ENCODE measurements around the gene ZNF563. TPM values are rescaled to one million over a fixed set of nuclear protein-coding genes. Genes with fewer than 3 reads are reported as not detected.

The ZNF563 gene
- total RNA-seq, 1 donor from 2014 or later, result 1.5 TPM

DNA sequence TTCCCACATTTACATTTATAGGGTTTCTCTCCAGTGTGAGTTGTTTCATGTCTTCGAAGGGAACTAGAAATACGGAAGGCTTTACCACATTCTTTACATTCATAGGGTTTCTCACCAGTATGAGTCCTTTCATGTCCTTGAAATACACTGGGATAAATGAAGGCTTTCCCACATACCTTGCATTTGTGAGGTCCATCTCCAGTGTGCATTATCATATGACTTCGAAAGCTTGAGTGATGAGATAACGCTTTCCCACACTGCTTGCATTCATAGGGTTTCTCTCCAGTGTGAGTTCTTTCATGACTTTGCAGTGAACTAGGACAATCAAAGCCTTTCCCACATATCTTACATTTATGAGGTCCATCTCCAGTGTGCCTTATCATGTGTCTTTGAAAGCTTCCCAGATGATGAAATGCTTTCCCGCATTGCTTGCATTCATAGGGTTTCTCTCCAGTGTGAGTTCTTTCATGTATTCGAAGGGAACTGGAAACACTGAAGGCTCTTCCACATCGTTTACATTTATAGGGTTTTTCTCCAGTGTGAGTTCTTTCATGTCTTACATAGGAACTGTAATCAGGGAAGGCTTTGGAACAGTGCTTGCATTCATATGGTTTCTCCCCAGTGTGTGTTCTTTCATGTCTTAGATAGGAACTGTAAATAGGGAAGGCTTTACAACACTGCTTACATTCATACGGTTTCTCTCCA, 16.9 kb upstream of the ZNF563 start:
- H3K36me3 ChIP-seq, result peaks cover 0 to 31% of the 10 kb centered on the region in 2 donors
- intact Hi-C loops (cut with DNase I), result no loop called here
- H3K27ac ChIP-seq, result no peak overlapping the region
- no peak overlapping the region for H3K4me3 ChIP-seq
- no peaks in the 10 kb centered on the region for H3K27me3 ChIP-seq
- no peaks in the 10 kb centered on the region for H3K4me1 ChIP-seq
- peaks cover 40% of the 10 kb centered on the region for H3K9me3 ChIP-seq
- no peak for DNase-seq (ENCODE audit: extremely low spot score in 2 of 2)
- TF ChIP-seq POLR2AphosphoS5 (IDR thresholded peaks at IDR 0.05; ENCODE audit: insufficient read depth in 1 of 2, low read depth in 1 of 2), result no peak
- no peak for TF ChIP-seq POLR2A (IDR thresholded peaks at IDR 0.05)

DNA sequence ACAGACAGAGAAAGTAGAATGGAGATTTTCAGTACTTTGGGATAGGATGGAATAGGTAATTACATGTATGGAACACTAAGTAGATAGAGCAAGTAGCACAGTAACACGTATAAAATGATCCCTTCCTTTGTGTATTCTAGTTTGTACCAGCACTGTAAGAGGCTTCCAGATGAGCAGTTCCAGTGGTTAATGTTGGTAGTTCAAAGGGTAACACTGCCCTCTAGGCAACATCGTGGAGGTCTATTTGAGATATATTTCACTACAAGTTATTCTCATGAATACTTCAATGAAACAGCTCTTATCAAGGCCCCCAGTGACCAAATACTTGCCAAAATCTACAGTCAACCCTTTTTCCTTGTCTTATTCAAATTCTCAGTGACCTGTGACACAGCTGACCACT, 13.5 kb upstream of the ZNF563 start:
- peaks cover 0 to 30% of the 10 kb centered on the region in 2 donors for H3K36me3 ChIP-seq
- H3K4me3 ChIP-seq, result no peak overlapping the region
- TF ChIP-seq POLR2AphosphoS5 (IDR thresholded peaks at IDR 0.05; ENCODE audit: insufficient read depth in 1 of 2, low read depth in 1 of 2) (no peak), POLR2A (IDR thresholded peaks at IDR 0.05) (no peak)
- TF ChIP-seq, protein P1, sequence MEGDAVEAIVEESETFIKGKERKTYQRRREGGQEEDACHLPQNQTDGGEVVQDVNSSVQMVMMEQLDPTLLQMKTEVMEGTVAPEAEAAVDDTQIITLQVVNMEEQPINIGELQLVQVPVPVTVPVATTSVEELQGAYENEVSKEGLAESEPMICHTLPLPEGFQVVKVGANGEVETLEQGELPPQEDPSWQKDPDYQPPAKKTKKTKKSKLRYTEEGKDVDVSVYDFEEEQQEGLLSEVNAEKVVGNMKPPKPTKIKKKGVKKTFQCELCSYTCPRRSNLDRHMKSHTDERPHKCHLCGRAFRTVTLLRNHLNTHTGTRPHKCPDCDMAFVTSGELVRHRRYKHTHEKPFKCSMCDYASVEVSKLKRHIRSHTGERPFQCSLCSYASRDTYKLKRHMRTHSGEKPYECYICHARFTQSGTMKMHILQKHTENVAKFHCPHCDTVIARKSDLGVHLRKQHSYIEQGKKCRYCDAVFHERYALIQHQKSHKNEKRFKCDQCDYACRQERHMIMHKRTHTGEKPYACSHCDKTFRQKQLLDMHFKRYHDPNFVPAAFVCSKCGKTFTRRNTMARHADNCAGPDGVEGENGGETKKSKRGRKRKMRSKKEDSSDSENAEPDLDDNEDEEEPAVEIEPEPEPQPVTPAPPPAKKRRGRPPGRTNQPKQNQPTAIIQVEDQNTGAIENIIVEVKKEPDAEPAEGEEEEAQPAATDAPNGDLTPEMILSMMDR (IDR thresholded peaks at IDR 0.05), result no peak
- H3K9me3 ChIP-seq, result peaks cover 39% of the 10 kb centered on the region
- H3K27ac ChIP-seq, result no peak overlapping the region
- H3K4me1 ChIP-seq, result no peaks in the 10 kb centered on the region
- intact Hi-C loops (cut with DNase I), result no loop called here
- DNase-seq (ENCODE audit: extremely low spot score in 2 of 2), result no peak
- H3K27me3 ChIP-seq, result no peaks in the 10 kb centered on the region

DNA sequence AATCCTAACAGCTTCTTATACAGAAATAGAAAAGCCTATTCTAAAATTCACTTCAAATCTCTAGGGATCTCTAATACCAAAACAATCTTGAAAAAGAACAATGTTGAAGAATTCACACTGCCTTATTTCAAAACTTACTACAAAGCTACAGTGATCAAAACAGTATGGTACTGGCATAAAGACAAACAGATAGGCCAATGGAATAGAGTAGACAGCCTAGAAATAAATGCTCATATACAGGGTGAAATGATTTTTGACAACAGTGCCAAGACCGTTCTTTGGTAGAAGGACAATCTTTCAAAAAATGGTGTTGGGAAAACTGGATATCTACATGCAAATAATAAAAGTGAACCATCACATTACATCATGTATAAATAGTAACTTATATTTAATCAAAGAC, 11.8 kb upstream of the ZNF563 start:
- Histone ChIP-seq H3K4me1 (no peaks in the 10 kb centered on the region), H3K27me3 (no peaks in the 10 kb centered on the region), H3K36me3 (peaks cover 0 to 13% of the 10 kb centered on the region in 2 donors), H3K4me3 (no peak overlapping the region), H3K9me3 (peaks cover 22% of the 10 kb centered on the region), H3K27ac (no peak overlapping the region)
- intact Hi-C loops (cut with DNase I), result no loop called here
- no peak for TF ChIP-seq POLR2AphosphoS5 (IDR thresholded peaks at IDR 0.05; ENCODE audit: insufficient read depth in 1 of 2, low read depth in 1 of 2)
- TF ChIP-seq POLR2A (IDR thresholded peaks at IDR 0.05), result no peak
- TF ChIP-seq, protein P1 (IDR thresholded peaks at IDR 0.05), result no peak
- no peak for DNase-seq (ENCODE audit: extremely low spot score in 2 of 2)

DNA sequence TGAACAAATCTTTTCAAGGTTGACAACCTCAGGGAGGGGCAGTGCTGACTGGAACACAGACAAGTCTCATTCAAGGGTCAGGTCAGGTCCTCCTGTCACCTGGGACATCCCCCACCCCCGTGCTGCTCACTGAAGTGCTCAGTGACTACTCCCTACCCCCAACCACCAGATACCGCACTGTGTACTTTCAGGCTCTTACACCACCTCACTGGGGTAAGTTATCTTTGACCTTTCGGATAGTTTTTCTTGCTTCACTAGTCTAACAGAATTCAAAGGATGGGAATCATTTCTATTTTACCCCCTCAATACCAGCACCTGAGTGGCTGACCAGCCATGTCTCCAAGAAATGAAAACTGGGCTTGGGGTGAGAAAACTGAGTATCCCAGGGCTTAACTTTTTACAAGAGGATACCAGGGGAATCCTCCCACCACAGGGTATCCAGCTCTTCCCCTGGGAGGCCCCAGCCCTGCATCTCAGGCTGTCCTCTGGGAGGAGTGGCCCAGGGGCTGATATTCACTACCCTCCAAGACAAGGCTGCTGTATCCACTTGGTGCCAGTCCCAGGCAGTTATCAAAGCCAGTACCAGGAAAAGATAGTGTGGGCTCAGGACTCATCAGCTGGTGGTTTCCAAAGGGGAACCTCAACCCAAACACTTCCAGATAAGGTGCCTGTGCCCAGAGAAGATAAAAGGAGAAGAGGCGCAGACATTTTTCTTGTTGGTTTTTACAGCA, 2.1 kb downstream of the ZNF563 start:
- no peaks in the 10 kb centered on the region for H3K36me3 ChIP-seq
- H3K4me1 ChIP-seq, result peaks cover 21% of the 10 kb centered on the region
- DNase-seq (ENCODE audit: extremely low spot score in 2 of 2), result no peak
- no peak overlapping the region for H3K4me3 ChIP-seq
- TF ChIP-seq POLR2A (IDR thresholded peaks at IDR 0.05), result no peak
- no peak for TF ChIP-seq POLR2AphosphoS5 (IDR thresholded peaks at IDR 0.05; ENCODE audit: insufficient read depth in 1 of 2, low read depth in 1 of 2)
- TF ChIP-seq, protein P1 (IDR thresholded peaks at IDR 0.05), result no peak
- H3K9me3 ChIP-seq, result no peaks in the 10 kb centered on the region
- no peak overlapping the region for H3K27ac ChIP-seq
- intact Hi-C loops (cut with DNase I), result no loop called here
- no peaks in the 10 kb centered on the region for H3K27me3 ChIP-seq

DNA sequence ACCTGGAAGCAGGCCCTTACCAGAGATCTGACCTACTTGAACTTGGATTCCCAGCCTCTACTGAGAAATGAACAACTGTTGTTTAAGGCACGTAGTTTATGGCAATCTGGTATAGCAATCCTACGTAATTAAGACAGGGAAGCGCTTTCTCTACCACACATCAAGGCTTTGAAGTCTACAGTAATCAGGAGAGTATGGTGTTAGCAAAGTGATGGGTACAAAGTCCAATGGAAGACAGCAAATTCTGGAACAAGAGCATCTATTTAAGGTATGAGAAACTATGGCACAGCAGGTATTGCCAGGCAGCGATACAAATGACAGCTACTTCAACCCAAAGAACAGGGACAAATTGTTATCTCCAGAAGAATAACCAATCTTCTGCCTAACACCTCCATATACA, 3.1 kb downstream of the ZNF563 start:
- intact Hi-C loops (cut with DNase I), result no loop called here
- TF ChIP-seq, protein P1 (IDR thresholded peaks at IDR 0.05), result no peak
- no peaks in the 10 kb centered on the region for H3K9me3 ChIP-seq
- peaks cover 21% of the 10 kb centered on the region for H3K4me1 ChIP-seq
- H3K27ac ChIP-seq, result no peak overlapping the region
- DNase-seq (ENCODE audit: extremely low spot score in 2 of 2), result no peak
- H3K36me3 ChIP-seq, result no peaks in the 10 kb centered on the region
- H3K27me3 ChIP-seq, result no peaks in the 10 kb centered on the region
- no peak overlapping the region for H3K4me3 ChIP-seq
